HepG2 (cell line): Measurements from ENCODE around the gene CEP68. TPM values are rescaled to one million over a fixed set of nuclear protein-coding genes. Genes with fewer than 3 reads are reported as not detected.

ENCODE experiments used
- ARNT2 ChIP-seq: sonication (generic); formaldehyde crosslinking; IDR thresholded peaks from 2 replicates; pipeline ENCODE4 v1.8.0; 2022; ENCODE audit warnings: mild to moderate bottlenecking, low read depth, missing genetic modification reagents, moderate library complexity
- ATF7-NPFF ChIP-seq: sonication (generic); formaldehyde crosslinking; IDR thresholded peaks from 2 replicates; pipeline ENCODE4 v1.8.1; 2023; ENCODE audit warnings: mild to moderate bottlenecking, low read depth, missing genetic modification reagents, moderate library complexity
- HHEX ChIP-seq: IDR thresholded peaks from 2 replicates; pipeline ENCODE4 v1.6.1; 2016; ENCODE audit warnings: control low read depth
- HMGA1 ChIP-seq: sonication (generic); formaldehyde crosslinking; conservative IDR thresholded peaks from 2 replicates; pipeline ENCODE4 v1.4.0; 2020; ENCODE audit warnings: missing genetic modification reagents
- KLF11 ChIP-seq: IDR thresholded peaks from 2 replicates; pipeline ENCODE4 v1.6.1; 2016; ENCODE audit warnings: missing compliant biosample characterization
- KLF12 ChIP-seq: sonication (generic); formaldehyde crosslinking; IDR thresholded peaks from 2 replicates; pipeline ENCODE4 v1.4.0; 2020; ENCODE audit warnings: missing genetic modification reagents, borderline replicate concordance
- KLF6 ChIP-seq: IDR thresholded peaks from 2 replicates; pipeline ENCODE4 v1.8.0; 2016; ENCODE audit warnings: missing biosample characterization, missing genetic modification reagents
- NFYB ChIP-seq: sonication (generic); formaldehyde crosslinking; IDR thresholded peaks from 2 replicates; pipeline ENCODE4 v1.4.0; 2020; ENCODE audit warnings: missing genetic modification reagents
- PRDM15 ChIP-seq: sonication (generic); formaldehyde crosslinking; IDR thresholded peaks from 2 replicates; pipeline ENCODE4 v1.4.0; 2020; ENCODE audit warnings: missing genetic modification reagents
- SP4 ChIP-seq: sonication (generic); formaldehyde crosslinking; IDR thresholded peaks from 2 replicates; pipeline ENCODE4 v1.8.1; 2023; ENCODE audit warnings: mild to moderate bottlenecking, missing genetic modification reagents
- SRF ChIP-seq: IDR thresholded peaks from 2 replicates; pipeline ENCODE4 v1.6.1; 2011; ENCODE audit warnings: mild to moderate bottlenecking, low read depth, low read length, moderate library complexity
- TARDBP ChIP-seq: sonication (generic); formaldehyde crosslinking; IDR thresholded peaks from 2 replicates; pipeline ENCODE4 v1.8.0; 2022; ENCODE audit warnings: mild to moderate bottlenecking, missing genetic modification reagents
- TGIF2 ChIP-seq: IDR thresholded peaks from 2 replicates; pipeline ENCODE4 v1.6.1; 2016; ENCODE audit warnings: control low read depth, missing compliant biosample characterization
- ZC3H4 ChIP-seq: sonication (generic); formaldehyde crosslinking; IDR thresholded peaks from 2 replicates; pipeline ENCODE4 v1.4.0; 2020; ENCODE audit warnings: missing genetic modification reagents, borderline replicate concordance
- ZNF20 ChIP-seq: sonication (generic); formaldehyde crosslinking; IDR thresholded peaks from 2 replicates; pipeline ENCODE4 v1.4.0; 2020; ENCODE audit warnings: mild to moderate bottlenecking, moderate library complexity, missing genetic modification reagents
- ZNF232 ChIP-seq: sonication (generic); formaldehyde crosslinking; IDR thresholded peaks from 2 replicates; pipeline ENCODE4 v1.4.0; 2020; ENCODE audit warnings: missing genetic modification reagents, borderline replicate concordance
- ZNF296 ChIP-seq: sonication (generic); formaldehyde crosslinking; conservative IDR thresholded peaks from 2 replicates; pipeline ENCODE4 v1.5.0; 2020; ENCODE audit warnings: mild to moderate bottlenecking, missing genetic modification reagents
- ZNF30 ChIP-seq: sonication (generic); formaldehyde crosslinking; IDR thresholded peaks from 2 replicates; pipeline ENCODE4 v1.5.0; 2020; ENCODE audit warnings: mild to moderate bottlenecking, missing genetic modification reagents
- ZNF432 ChIP-seq: sonication (generic); formaldehyde crosslinking; IDR thresholded peaks from 2 replicates; pipeline ENCODE4 v1.5.0; 2020; ENCODE audit warnings: missing genetic modification reagents, mild to moderate bottlenecking, borderline replicate concordance
- ZNF451 ChIP-seq: sonication (generic); formaldehyde crosslinking; IDR thresholded peaks from 2 replicates; pipeline ENCODE4 v1.5.0; 2020; ENCODE audit warnings: mild to moderate bottlenecking, missing genetic modification reagents
- ZNF530 ChIP-seq: sonication (generic); formaldehyde crosslinking; IDR thresholded peaks from 2 replicates; pipeline ENCODE4 v1.5.0; 2020; ENCODE audit warnings: low read depth, mild to moderate bottlenecking, missing genetic modification reagents
- ZNF605 ChIP-seq: sonication (generic); formaldehyde crosslinking; IDR thresholded peaks from 2 replicates; pipeline ENCODE4 v1.8.0; 2022; ENCODE audit warnings: mild to moderate bottlenecking, missing genetic modification reagents
- ZNF644 ChIP-seq: IDR thresholded peaks from 2 replicates; pipeline ENCODE4 v1.6.1; 2016; ENCODE audit warnings: low read depth
- polyA plus RNA-seq, 8 experiments: library from polyadenylated mRNA; depleted of rRNA in 3 of 8; stranded (reverse) in 7 of 8; unstranded in 1 of 8; fragments of >200 nt; fragmentation: Illumina TruSeq in 4 of 8; extraction: Trizol in 4 of 8; gene quantifications; 2 replicates each; pipeline versions ENCODE4 v1.2.1 to v1.2.3, GENCODE V29; 2011 to 2016; ENCODE audit warnings: low read depth in 4 of 8, missing spikeins in 1 of 8, mixed read lengths in 1 of 8; ENCODE audit not compliant: insufficient read depth in 1 of 8
- total RNA-seq, 5 experiments: library from RNA; depleted of rRNA; stranded (reverse); fragments of >200 nt; fragmentation: Illumina TruSeq; extraction: Trizol; gene quantifications; 2 replicates each; pipeline ENCODE4 v1.2.3, GENCODE V29; 2016; ENCODE audit warnings: low read depth in 1 of 5
- TF ChIP-seq, protein P1 (sequence below): IDR thresholded peaks from 2 replicates; pipeline ENCODE4 v1.6.1; 2016; ENCODE audit warnings: low read depth, borderline replicate concordance
- TF ChIP-seq, protein P2 (sequence below): sonication (generic); formaldehyde crosslinking; IDR thresholded peaks from 2 replicates; pipeline ENCODE4 v1.8.1; 2022; ENCODE audit warnings: mild to moderate bottlenecking, missing genetic modification reagents
- TF ChIP-seq, protein P3 (sequence below): sonication (generic); formaldehyde crosslinking; IDR thresholded peaks from 2 replicates; pipeline ENCODE4 v1.4.0; 2020; ENCODE audit warnings: mild to moderate bottlenecking, missing genetic modification reagents

The CEP68 gene
- total and polyA plus RNA-seq, 2 of the 13 experiments (the other 11 are each of a cell fraction or from before 2014, with no cell fraction given) = 5.7 to 9.3 TPM

DNA sequence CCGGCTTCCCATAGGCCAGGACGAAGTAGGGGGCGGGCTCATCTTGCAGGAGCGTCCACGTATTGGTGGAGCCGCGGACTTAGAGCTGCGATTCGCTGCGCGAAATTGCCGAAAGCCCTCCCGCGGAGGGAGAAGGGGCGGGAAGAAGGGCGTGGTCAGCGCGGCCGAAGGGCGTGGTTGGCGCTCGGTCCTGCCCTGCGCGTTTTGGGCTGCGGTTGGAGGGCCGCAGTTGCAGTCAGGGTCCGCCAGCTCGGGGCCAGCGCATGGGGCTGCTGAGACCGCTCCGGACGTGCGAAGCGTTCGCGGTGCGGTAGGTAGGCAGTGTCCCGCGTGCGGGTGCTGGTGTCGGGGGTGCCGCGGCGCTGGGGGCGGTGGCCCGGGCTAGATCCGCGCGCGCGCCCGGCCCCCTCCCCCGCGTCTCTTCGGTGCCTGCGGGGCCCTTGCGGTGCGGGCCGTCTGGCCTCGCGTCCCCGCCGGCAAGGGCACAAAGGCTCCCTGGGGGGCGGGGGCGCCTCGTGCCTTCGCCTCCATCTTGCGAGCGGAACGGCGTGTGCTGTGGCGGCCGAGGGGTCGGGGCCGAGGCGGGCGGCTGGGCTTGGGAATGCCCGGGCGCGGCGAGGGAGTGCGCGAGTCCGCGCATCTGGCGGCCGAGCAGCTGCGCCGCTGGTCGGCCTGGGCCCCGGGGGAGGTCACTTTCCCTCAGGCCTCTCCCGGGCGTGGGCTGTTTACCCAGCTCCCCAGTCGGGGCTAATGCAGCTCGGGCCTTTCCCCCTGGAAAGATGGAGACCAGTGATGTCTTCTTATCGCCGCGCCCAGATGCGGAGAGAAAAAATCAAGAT, at the start of gene CEP68 (continued):
- TF ChIP-seq PRDM15 (CRISPR knock-in tag) (0 out of 2 replicates have a peak, but pooled peaks have one; percentile 40), ZNF296 (CRISPR knock-in tag) (no peak), ATF7-NPFF (peak; percentile 93), ZNF30 (CRISPR knock-in tag) (no peak), KLF6 (CRISPR knock-in tag) (peak; percentile 94), ZNF605 (no peak), ZNF232 (CRISPR knock-in tag) (no peak), HHEX (CRISPR knock-in tag) (no peak), ZNF432 (no peak), ZNF530 (CRISPR knock-in tag) (no peak), SP4 (peak; percentile 99), KLF11 (CRISPR knock-in tag) (peak; percentile 86; the same call in 1 of the 2 replicates), HMGA1 (CRISPR knock-in tag) (no peak), ZNF644 (CRISPR knock-in tag) (no peak), SRF (no peak), TGIF2 (CRISPR knock-in tag) (peak; percentile 17; the same call in 1 of the 2 replicates), ZNF20 (CRISPR knock-in tag) (no peak), ARNT2 (CRISPR knock-in tag) (peak; percentile 97), TARDBP (CRISPR knock-in tag) (peak; percentile 44; the same call in 1 of the 2 replicates), KLF12 (CRISPR knock-in tag) (peak; percentile 82; the same call in 1 of the 2 replicates), ZC3H4 (CRISPR knock-in tag) (no peak), NFYB (CRISPR knock-in tag) (peak; percentile 97), ZNF451 (CRISPR knock-in tag) (peak; percentile 97)
- TF ChIP-seq, protein P1, sequence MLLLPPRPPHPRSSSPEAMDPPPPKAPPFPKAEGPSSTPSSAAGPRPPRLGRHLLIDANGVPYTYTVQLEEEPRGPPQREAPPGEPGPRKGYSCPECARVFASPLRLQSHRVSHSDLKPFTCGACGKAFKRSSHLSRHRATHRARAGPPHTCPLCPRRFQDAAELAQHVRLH (CRISPR knock-in tag) = peak; percentile 88; the same call in 1 of the 2 replicates
- TF ChIP-seq, protein P2, sequence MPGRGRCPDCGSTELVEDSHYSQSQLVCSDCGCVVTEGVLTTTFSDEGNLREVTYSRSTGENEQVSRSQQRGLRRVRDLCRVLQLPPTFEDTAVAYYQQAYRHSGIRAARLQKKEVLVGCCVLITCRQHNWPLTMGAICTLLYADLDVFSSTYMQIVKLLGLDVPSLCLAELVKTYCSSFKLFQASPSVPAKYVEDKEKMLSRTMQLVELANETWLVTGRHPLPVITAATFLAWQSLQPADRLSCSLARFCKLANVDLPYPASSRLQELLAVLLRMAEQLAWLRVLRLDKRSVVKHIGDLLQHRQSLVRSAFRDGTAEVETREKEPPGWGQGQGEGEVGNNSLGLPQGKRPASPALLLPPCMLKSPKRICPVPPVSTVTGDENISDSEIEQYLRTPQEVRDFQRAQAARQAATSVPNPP (CRISPR knock-in tag) = peak; percentile 80; the same call in 1 of the 2 replicates
- TF ChIP-seq, protein P3, sequence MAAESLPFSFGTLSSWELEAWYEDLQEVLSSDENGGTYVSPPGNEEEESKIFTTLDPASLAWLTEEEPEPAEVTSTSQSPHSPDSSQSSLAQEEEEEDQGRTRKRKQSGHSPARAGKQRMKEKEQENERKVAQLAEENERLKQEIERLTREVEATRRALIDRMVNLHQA (CRISPR knock-in tag) = no peak
